HCT116 (cell line): ENCODE measurements around the gene STK35. TPM values are rescaled to one million over a fixed set of nuclear protein-coding genes. Genes with fewer than 3 reads are reported as not detected.

ENCODE experiments used
- ATAC-seq: fragments of 200-7000 bp; cut with Tn5 transposase; 2 replicates; pipeline ENCODE4 v1.9.1; 2020; ENCODE audit warnings: mild to moderate bottlenecking, moderate library complexity
- BruUV-seq: library from RNA; stranded (reverse); fragments of 400-500 nt; replicated peaks from 2 replicates; lab custom pipeline; 2021; lab: Mats Ljungman, UMichigan
- CTCF ChIA-PET: fragments of 300-600 bp; sonication (Branson Sonifier 250); formaldehyde crosslinking; loops from one replicate; lab custom pipeline; 2021; ENCODE audit warnings: antibody characterized with exemption; lab: Charles Lee
- POLR2A ChIA-PET: fragments of 300-600, 350-600 bp; sonication (Branson Sonifier 250); formaldehyde crosslinking; loops from one replicate; lab custom pipeline; 2021; ENCODE audit warnings: antibody characterized with exemption; lab: Charles Lee
- RAD21 ChIA-PET, 2 experiments: fragments of 300-600 bp; sonication (Branson Sonifier 250); formaldehyde crosslinking; loops; one replicate each; lab custom pipeline; 2023; ENCODE audit warnings: low total read pairs in 2 of 2; ENCODE audit not compliant: uncharacterized antibody in 2 of 2, unreplicated experiment in 2 of 2, low non-redundant PET in 1 of 2; lab: Charles Lee
- DNase-seq: peaks from one replicate; pipeline ENCODE4 v3.0.0-alpha.2; 2010; ENCODE audit warnings: low read depth, low spot score
- H2AFZ ChIP-seq: fragments of 200-600 bp; shearing (Covaris generic), sonication (generic); 2 replicates; pipeline ENCODE4 v1.6.1; 2017; ENCODE audit warnings: low read depth, mixed run types, mixed read lengths, antibody characterized with exemption, low read length; ENCODE audit not compliant: poor library complexity, severe bottlenecking
- H3K27ac ChIP-seq: 2 replicates; pipeline ENCODE4 v1.5.1; 2012; ENCODE audit warnings: low read depth, low read length
- H3K27me3 ChIP-seq: fragments of 200-600 bp; sonication (generic); 2 replicates; pipeline ENCODE4 v1.6.1; 2016; ENCODE audit warnings: mixed run types, low read length, mixed read lengths; ENCODE audit not compliant: insufficient read depth
- H3K36me3 ChIP-seq, 2 experiments: fragments of 200-500 bp in 1 of 2; fragments of 200-600 bp in 1 of 2; sonication (Bioruptor generic) in 1 of 2; sonication (generic) in 1 of 2; 2 replicates each; pipeline versions ENCODE4 v1.5.1 to v1.6.1; 2014 to 2016; ENCODE audit warnings: low read length in 2 of 2, inconsistent platforms in 1 of 2, mixed read lengths in 1 of 2, mixed run types in 1 of 2; ENCODE audit not compliant: insufficient read depth in 2 of 2, control insufficient read depth in 1 of 2
- H3K4me1 ChIP-seq, 2 experiments: fragments of 200-600 bp in 1 of 2; sonication (generic) in 1 of 2; 2 replicates each; pipeline versions ENCODE4 v1.5.1 to v1.6.1; 2012 to 2017; ENCODE audit warnings: low read length in 2 of 2, inconsistent platforms in 1 of 2, mild to moderate bottlenecking in 1 of 2, mixed read lengths in 1 of 2, mixed run types in 1 of 2, moderate library complexity in 1 of 2; ENCODE audit not compliant: insufficient read depth in 2 of 2, control insufficient read depth in 1 of 2
- H3K4me2 ChIP-seq: fragments of 200-600 bp; sonication (generic); 2 replicates; pipeline ENCODE4 v1.6.1; 2017; ENCODE audit warnings: mixed run types, low read length, mixed read lengths
- H3K4me3 ChIP-seq, 2 experiments: fragments of 200-600 bp in 1 of 2; sonication (generic) in 1 of 2; replicated peaks in 1 of 2; 2 replicates each; pipeline ENCODE4 v1.5.1; 2011 to 2016; ENCODE audit warnings: low read length in 2 of 2, control low read depth in 1 of 2, low read depth in 1 of 2, mild to moderate bottlenecking in 1 of 2, mixed read lengths in 1 of 2, mixed run types in 1 of 2
- H3K79me2 ChIP-seq: fragments of 200-600 bp; sonication (generic); 2 replicates; pipeline ENCODE4 v1.6.1; 2017; ENCODE audit warnings: mild to moderate bottlenecking, mixed run types, low read length, moderate library complexity, mixed read lengths; ENCODE audit not compliant: insufficient read depth
- H3K9ac ChIP-seq: fragments of 200-600 bp; sonication (generic); 2 replicates; pipeline ENCODE4 v1.6.1; 2016; ENCODE audit warnings: low read length, mixed read lengths
- H3K9me2 ChIP-seq: fragments of 200-600 bp; sonication (generic), shearing (Covaris generic); 2 replicates; pipeline ENCODE4 v1.6.1; 2017; ENCODE audit warnings: mixed run types, mild to moderate bottlenecking, moderate library complexity; ENCODE audit not compliant: insufficient read depth
- H3K9me3 ChIP-seq, 2 experiments: fragments of 200-500 bp in 1 of 2; fragments of 200-600 bp in 1 of 2; sonication (Bioruptor generic) in 1 of 2; sonication (generic) in 1 of 2; 2 replicates each; pipeline ENCODE4 v1.6.1; 2014 to 2017; ENCODE audit warnings: low read length in 2 of 2, mixed read lengths in 2 of 2, inconsistent platforms in 1 of 2, low read depth in 1 of 2, mild to moderate bottlenecking in 1 of 2, mixed run types in 1 of 2, moderate library complexity in 1 of 2; ENCODE audit not compliant: control insufficient read depth in 1 of 2, insufficient read depth in 1 of 2
- H4K20me1 ChIP-seq: fragments of 200-600 bp; sonication (generic), shearing (Covaris generic); 2 replicates; pipeline ENCODE4 v1.6.1; 2017; ENCODE audit warnings: mixed run types, mild to moderate bottlenecking, moderate library complexity; ENCODE audit not compliant: insufficient read depth
- CTCF ChIP-seq, 3 experiments: fragments of 200-600 bp in 1 of 3; sonication (generic) in 1 of 3; IDR thresholded peaks in 2 of 3; conservative IDR thresholded peaks in 1 of 3; 2 replicates each; pipeline ENCODE4 v1.5.1; 2012 to 2017; ENCODE audit warnings: low read depth in 2 of 3, low read length in 2 of 3, antibody characterized with exemption in 1 of 3, borderline replicate concordance in 1 of 3, control low read depth in 1 of 3, mild to moderate bottlenecking in 1 of 3, mixed read lengths in 1 of 3, mixed run types in 1 of 3, moderate library complexity in 1 of 3; ENCODE audit not compliant: insufficient read depth in 1 of 3
- POLR2AphosphoS5 ChIP-seq: IDR thresholded peaks from 2 replicates; pipeline ENCODE4 v1.6.1; 2011; ENCODE audit warnings: mild to moderate bottlenecking, low read depth, low read length, moderate library complexity
- RAD21 ChIP-seq: IDR thresholded peaks from 2 replicates; pipeline ENCODE4 v1.6.1; 2012; ENCODE audit warnings: low read depth, mild to moderate bottlenecking
- REST ChIP-seq: IDR thresholded peaks from 2 replicates; pipeline ENCODE4 v1.6.1; 2012; ENCODE audit warnings: low read depth
- intact Hi-C: fragments of 100-400 bp; cut with micrococcal nuclease; formaldehyde crosslinking; loops from 2 replicates; pipeline ENCODE4 v1.10.0; 2022
- total RNA-seq: library from RNA; stranded (reverse); gene quantifications from one replicate; pipeline ENCODE4 v1.2.1, GENCODE V29; 2021; ENCODE audit not compliant: unreplicated experiment

The STK35 gene
- total RNA-seq, 1 experiment from 2014 or later = 32.8 TPM

- no peak for TF ChIP-seq REST
Measured at GRCh38 chr20:2089447-2089846, 12.2 kb upstream of the STK35 start (continued).

DNA sequence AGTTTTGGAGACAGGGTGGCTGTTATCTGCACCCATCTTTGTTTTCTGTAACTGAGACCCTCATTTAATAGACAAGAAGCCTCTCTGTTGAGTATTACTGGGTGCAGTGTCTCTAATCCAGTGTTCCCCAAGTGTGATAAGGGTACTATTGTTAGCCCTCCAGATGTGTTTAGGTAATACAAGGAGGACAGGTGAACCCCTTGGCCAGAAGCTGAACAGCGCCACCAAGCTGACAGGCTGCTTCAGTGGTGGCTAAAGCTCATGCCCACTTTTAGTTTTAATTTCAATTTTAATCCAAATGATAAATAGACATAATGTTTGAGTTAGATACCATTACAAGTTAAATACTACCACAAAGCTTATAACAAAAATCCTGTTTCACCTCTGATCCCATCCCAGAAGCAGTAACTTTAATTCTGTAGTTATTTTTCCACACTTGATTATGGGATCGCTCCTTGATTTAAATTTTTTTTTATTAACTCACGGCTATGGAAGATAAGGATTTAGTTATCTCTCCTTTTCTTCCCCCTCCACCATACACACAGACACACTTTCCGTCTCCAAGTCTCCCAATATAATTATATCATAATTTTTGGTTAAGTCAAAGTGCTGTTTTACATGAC lies 8.4 kb upstream of the STK35 start:
- no peak overlapping the region; the same call in 1 of the 2 replicates for H3K4me2 ChIP-seq
- POLR2A ChIA-PET = interaction anchor here (0.9 to 1.0 kb wide), 3 partner anchors 9 to 378 kb away, joined by 3 to 4 read pairs (median 3); partner anchors contain the start of gene SNRPB
- CTCF ChIA-PET = interaction anchor here (0.6 to 2.9 kb wide), 17 partner anchors 9 to 329 kb away, joined by 3 to 20 read pairs (median 4); partner anchors contain the start of gene STK35

More for the DNA sequence above, 8.4 kb upstream of the STK35 start:
- Histone ChIP-seq H3K4me3 (no peak overlapping the region), H3K27me3 (peaks cover 37% of the 10 kb centered on the region), H3K9me3 (no peaks in the 10 kb centered on the region), H3K4me1 (no peaks in the 10 kb centered on the region), H3K36me3 (no peaks in the 10 kb centered on the region), H4K20me1 (no peaks in the 10 kb centered on the region), H3K27ac (no peak overlapping the region), H2AFZ (no peak overlapping the region), H3K79me2 (no peaks in the 10 kb centered on the region), H3K9me2 (no peaks in the 10 kb centered on the region), H3K9ac (no peak overlapping the region)
- RAD21 ChIA-PET = no interaction called here
- DNase-seq (peak; percentile 46), ATAC-seq (peak; percentile 97)
- peak; percentile 74 to 95 (median 94) for TF ChIP-seq CTCF (IDR thresholded peaks at IDR 0.05 in 2 of 3, conservative IDR thresholded peaks at IDR 0.05 in 1 of 3; ENCODE audit: borderline replicate concordance in 1 of 3, insufficient read depth in 1 of 3, low read depth in 2 of 3, low read length in 2 of 3)
- TF ChIP-seq POLR2AphosphoS5 = no peak
- TF ChIP-seq RAD21 = peak; percentile 81
- BruUV-seq = no TSS peak
- intact Hi-C loops = loop anchor here (1.0 kb wide), 3 partner anchors 87 to 329 kb away; no protein-coding TSS in a partner anchor
